IPS DF 19.7 (cell line): ENCODE measurements around the gene DLG5.
A peak's percentile ranks its signal among the peaks of the same experiment; 100 is the strongest.

Experiments used
- DNase-seq: peaks from one replicate; pipeline ENCODE4 v3.0.0-alpha.2; 2013; ENCODE audit warnings: low read depth, low spot score

The DLG5 gene

DNA sequence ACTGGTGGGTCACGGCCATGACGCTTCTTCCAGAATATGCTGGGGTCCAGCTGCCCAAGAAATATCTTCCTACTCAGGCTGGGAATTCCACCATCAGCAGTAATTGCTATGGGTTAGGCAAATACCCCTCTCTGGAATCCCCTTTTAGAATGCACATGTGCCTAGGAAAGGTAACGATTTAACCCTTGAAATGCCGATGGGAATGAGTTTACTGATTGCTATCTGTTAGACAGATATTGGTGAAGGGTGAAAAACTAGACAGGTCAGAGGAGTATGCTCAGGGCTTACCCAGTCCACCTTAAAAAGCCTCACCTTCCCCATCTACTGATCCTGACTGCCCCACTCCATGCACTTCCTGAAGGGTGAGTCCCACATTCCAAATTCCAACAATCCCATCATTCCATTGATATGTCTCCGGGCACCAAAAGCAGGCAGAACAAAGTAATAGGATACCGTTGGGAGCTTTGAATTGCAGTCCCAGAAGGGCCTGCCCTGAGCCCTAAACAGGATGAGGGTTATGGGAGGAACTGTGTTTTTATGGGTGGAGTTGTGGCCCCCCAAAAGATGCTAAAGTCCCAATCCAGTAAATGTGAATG is 59.3 kb downstream of the DLG5 start:
- DNase-seq, result no peak

DNA sequence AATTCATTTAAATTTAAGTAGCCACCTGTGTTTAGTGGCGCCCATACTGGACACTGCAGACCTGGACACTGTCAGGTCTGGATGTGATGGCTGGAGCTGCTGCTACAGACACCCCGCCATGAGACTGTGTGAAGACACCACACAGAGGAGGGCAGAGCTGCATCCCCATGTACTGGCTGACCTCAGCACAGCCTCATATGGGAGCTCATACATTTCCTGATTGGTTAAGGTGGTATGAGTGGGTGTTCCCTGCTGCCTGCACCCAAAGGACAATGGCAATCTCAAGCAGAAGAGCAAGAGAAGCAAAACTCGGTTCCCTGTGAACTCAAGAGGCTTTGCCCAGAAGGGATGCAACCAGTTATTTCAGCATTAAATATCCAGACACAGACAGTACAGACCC is 60.0 kb downstream of the DLG5 start:
- DNase-seq, result no peak

DNA sequence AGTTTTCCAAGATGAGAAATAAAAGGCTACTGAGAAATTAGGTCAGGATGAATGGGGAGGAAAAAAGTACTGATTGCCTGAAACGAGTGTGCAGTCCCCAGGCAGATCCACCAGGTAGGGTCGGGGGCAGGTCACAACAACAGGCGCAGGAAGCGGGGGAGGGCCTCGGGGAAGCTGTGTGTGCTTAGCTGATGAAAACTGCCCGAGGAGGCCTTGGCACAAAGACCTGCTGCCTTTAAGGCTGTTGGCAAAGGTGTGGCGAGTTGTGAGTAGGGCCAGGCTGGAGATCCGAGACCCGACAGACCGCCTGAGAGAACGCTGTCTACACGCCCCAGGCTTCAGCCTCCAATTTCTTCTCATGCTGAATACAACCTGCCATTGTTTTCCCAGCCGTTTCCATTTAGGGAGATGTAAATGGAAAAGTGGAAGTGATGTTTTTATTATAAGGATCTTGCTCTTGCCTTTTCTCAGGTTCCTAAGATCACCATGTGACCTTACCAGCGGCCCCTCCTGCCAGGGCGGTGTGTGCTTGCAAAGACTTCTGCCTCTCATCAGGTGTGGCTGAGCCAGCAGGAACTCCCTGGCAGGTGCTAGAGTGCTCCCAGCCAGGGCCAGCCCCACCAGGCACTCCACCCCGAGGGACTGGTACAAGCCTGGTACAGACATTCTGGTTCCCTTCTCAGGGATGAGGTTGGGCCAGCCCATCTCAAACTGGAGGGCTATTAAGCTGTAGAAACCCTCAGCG is 60.8 kb downstream of the DLG5 start:
- DNase-seq, result no peak

DNA sequence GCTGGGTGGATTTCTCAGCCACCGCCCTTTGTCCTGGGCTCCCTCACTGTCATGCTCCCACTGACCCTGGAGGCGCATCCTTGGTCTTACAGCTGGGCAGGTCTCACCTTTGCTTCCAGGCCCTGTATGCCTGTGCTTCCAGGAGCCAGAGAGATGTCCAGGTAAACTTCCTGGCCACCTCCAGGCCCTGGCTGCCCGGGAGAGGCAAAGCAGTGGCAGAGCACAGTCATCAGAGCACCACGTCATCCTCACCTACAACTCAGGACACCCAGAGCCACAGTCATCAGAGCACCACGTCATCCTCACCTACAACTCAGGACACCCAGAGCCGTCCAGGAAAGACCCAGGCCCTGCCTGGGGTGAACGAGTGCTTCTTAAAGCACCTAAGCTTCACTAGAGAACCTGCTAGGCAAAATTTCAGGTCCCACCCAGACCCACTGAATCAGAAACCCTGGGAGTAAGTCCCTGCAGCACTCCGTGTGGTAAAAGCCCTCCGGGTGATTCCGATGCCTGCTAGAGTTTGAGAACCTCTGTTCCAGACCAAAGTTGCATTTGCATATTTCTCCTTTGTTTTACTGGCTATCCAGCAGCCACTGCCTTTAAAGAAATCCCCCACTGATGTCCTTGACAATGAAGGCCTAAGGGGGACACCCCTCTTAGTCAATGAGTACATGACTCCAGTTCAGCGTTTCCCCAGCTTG is 62.3 kb downstream of the DLG5 start:
- no peak for DNase-seq

DNA sequence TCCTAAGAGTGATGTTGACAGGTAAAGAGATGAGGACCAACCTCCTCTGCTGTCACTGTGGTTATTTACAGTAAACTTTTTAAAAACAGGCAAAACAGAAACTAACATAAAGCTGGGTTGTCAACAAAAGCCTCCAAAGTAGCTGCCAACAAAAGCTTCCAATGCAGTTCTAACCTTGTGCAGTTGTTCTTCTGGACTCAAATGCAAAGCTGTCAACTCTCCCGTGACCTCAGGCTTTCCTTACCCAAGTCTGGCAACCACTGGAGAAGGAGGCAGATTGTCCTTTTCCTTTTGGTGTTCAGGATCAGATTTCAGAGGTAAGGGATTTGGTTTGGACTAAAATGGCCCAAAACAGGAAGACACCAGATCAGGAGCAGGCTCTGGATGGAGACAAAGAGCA is 63.1 kb downstream of the DLG5 start:
- DNase-seq, result no peak

DNA sequence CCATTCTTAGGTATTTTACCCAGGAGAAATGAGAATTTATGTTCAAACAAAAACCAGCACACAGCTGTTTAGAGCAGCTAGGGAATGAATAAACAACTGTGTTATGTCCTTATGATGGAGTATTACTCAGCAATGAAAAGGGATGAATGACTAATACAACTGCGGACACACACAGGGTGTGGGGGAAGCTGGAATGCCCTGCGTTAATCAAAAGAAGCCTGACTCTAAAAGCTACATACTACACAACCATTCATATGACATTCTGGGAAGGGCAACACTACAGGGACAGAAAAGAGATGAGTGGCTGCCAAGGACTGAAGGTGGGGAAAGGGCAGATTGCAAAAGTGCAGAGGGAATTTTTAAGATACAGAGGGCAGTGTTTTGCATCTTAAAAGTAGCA is 64.0 kb downstream of the DLG5 start:
- no peak for DNase-seq

DNA sequence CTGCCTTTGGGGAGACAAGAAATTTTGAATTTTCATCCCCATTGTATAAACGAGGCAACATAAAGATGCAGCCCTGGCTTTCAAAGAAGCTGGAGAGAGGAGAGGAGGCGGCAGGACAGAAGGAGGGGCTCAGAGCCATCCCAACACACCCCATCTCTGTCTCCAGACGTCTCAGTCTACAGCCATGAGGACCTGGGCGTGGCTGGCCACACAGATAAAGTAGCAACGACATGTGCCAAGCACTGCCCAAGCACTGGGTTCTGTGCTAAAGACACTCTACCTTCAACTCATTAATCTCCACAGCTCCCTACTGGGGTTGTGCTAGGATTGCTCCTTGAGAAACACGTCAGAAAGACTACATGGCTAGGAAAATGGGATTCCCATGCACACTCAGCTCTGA is 65.2 kb downstream of the DLG5 start:
- DNase-seq, result no peak

DNA sequence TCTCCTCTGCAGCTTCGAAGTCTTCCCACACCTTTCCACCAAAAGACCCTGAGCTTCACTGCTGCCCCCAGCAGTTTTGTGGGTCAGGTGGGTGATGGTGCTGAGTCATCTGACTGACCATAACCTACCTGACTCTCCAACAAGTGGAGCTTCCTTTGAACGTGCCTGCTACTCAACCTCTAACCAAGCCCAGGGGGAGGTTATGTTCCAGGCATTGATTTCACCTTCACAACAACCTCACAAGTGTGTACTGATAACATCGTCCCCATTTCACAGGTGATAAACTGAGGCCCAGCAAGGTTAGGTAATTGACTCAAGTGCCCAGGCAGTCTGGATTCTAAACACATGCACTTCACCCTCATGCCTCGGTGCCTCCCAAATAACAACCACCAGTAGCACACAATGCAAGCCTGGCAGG is 66.7 kb downstream of the DLG5 start:
- no peak for DNase-seq

DNA sequence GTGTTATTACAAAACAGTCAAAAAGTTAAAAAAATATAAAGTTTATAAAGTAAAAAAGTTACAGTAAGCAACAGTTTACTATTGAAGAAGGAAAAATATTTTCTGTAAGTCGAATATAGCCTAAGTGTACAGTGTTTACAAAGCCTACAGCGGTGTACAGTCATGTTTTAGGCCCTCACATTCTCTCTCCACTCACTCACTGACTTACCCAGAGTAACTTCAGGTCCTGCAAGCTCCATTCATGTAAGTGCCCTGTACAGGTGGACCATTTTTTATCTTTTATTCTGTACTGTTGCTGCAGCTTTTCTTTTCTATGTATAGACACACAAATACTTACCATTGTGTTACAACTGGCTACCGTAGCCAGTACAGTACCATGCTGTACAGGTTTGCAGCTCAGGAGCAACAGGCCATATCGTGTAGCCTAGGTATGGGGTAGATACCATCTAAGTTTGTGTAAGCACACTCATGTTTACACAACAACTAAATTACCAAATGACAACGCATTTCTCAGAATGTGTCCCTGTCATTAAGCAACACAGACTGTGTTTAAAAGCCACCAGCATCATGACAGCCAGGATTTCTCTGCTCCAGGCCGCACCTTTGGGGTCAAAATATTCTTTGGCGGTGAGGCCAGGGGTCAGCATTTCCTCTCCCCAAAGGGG is 67.2 kb downstream of the DLG5 start:
- no peak for DNase-seq

DNA sequence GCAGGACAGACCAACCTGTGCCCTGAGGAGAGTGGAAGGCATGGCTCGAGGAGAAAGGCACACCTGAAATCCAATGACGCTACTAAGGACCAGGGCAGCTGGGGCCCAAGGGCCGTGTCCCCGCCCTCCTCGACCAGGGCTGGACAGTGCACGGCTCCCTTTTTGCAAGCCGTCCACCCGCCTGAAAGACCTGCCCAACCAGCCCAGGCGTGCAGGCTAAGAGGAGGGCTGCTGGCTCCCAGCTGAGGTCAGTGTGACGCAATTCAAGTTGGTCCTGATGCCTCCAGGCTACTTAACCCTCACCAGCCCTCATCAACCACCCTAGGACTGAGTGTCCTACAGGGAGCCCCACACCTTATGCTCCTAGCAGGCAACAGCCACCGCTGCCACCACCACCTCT is 69.3 kb downstream of the DLG5 start:
- DNase-seq, result no peak

DNA sequence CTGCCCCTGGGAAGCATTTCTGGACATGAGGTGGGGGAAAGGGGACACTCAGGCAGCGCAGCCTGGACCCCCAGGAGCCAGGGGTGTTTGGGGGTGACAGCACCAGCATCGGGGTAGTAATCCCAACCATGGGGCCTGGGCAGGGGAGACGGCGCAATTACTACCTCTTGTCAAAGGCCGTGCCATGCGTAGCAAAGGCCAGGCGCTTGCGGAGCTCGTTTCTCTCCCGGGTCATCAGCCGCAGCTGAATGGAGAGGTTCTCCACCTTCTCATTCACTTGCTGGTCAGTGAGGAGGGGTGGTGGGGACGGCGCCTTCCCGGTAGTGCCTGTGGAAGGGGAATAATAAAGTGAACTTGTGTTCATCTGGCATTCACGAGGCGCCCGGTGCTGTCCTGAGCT is 70.0 kb downstream of the DLG5 start:
- no peak for DNase-seq

DNA sequence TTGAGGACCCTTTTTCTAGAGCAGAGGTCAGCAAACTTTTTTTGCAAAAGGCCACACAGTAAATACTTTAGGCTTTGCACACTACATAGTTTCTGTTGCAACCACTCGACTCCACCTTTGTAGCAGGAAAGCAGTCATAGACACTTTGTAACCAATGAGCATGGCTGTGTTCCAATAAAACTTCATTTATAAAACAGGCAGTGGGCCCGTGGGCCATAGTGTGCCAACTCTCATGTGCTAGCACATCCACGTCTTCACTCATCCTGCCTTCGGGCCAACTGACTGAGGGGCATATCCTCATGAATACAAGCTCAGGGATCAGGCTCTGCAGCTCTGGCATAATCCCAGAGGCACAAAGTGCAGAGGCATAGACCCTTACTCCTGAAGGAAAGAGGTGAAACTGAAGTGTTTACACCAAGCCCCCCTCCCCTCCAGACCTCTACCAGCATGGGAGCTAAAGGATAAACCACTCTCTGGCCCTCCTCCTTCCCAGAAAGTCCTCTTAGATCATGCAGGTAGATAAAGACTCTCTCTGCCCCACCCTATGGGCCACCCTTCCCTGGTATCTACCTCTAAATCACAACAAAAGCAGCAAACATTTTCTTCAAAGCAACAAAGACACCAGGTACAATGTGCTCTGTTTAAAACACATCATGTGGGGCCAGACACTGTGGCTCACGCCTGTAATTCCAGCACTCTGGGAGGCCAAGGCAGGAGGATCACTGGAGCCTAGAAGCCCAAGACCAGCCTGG is 71.0 kb downstream of the DLG5 start:
- DNase-seq, result no peak

DNA sequence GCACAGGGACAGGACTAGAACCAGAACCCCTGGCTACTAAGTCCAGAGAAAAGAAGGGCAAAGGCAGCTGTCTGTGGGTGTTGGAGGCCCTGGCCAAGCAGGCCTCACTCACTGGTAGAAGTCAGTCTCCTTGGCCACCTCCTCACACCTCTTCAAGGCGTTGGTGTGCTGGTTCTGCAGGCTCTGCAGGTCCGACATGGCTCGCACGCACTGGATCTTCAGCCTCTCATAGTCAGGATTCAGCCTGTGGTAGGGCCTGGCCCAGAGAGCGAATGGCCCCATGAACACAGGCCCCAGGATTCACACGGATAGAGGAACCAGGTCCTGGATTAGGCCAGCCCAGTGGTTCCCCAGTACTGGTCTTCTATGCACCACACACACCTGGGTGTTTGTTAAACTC is 72.4 kb downstream of the DLG5 start:
- no peak for DNase-seq

DNA sequence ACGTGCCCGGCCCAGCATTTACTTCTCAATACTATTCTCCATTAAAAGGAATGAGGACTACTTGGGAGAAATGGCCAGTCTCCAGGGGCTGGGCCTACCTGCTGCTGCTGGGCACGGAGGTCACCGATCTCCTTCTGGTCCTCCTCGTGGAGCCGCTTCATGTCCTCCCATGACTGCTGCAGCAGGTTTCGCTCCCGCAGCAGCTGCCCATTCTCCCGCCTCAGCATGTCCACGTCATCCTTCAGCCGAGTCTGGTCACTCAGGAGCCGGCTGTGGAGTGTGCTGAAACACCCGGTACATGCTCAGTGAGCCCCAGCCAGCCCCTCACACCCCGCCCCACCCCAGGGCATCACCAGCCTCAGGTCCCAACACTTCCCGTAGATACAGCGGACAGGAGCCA is 73.3 kb downstream of the DLG5 start:
- DNase-seq, result no peak

DNA sequence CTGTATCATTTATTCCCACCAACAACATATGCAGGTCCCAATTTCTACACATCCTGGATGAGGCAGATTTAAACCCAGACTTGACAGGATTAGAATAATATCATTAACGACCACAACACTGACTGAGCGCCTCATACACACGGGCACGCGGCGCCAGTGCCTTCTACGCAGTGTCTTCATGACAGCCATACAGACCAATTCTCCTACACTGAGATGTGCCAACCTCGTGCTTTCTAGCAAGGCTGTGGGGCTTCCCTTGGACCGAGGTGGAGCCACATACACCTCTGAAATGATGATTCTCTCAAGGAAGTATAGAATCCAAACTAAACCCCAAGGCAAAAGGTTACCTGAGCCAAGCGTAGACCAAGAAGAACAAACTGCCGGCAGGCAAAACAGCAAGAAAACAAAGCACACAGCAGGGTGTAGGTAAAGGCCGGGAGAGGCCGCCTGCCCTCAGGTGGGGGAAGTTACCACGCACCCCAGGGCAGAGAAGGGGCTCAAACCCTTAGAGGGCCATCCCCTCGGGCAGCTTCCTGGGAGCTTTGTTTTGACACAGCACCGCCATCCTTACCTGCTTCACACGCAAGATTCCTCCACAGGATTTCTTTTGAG is 75.8 kb downstream of the DLG5 start:
- no peak for DNase-seq

DNA sequence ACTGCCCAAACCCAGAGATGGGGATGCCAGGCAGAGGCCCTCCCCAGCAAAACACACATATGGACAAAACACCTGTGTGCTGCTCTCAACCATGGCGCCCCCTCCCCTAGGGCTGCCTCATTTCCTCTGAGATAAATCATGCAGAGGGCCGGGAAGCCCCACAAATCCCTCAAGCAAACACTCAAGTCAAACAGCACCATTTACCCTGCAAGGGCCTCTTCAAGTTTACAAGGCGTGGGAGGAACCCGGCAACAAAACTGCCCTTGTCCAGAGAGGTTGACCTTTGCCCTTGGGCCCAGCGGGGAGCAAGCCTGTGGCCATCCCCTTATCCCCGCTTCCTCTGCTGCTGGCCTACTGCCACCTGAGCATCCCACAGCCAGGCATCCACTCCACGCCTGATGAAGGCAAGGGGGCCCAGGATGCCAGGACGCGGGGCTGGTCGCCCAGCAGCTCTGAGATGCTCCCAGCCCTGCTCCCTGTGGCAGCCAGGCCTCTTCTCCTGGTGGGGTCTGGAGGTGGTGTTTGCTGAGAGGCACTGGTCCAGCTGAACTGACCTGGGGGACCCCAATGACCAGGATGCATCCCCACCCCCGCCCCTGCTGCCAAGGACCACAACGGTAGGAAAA is 77.4 kb downstream of the DLG5 start:
- no peak for DNase-seq

DNA sequence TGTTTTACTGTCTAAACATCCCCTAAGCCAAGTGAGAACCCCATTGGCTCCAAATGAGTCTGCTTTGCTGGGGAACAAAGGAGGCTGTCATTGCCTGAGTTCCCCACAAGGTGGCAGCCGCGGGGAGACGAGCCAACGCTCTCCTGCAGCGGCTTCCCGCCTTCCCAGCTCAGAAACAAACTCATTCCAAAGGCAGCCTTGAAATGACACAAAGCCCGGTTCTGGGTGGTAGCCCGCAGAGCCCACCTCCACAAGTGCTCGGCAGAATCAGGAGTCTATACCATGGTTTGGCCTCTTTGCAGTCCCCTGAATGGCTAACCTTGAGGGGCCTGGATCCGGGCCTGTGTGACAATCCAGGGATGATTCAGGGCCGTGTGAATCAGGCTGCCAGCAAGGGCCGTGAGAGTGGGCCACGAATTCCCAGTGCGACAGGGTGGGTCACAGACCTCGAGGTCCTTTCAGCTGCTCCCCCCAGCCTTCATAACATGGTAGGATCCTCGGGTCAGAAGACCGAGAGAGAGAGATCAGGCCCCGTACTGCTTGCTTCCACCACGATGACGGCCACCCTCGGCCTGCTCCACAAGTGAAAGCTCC is 79.7 kb downstream of the DLG5 start:
- peak; percentile 57 for DNase-seq

DNA sequence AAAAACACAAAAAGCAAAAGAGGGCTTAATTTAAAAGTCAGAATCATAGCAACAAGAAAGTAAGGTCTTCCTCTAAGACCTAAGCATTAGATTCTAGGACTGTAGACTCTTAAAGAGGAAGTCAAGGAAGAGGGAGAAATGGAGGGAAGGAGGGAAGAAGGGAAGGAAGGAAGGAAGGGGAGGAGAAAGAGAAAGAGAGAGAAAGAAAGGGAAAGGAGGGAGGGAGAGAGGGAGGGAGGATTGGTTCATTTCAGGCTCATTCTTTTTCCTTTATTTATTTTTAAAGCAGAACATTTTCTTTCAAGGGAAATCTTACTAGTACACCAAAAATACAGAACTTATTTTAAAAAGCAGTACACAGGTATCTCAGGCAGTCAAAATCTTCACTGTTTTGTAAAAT is 81.1 kb downstream of the DLG5 start:
- no peak for DNase-seq

DNA sequence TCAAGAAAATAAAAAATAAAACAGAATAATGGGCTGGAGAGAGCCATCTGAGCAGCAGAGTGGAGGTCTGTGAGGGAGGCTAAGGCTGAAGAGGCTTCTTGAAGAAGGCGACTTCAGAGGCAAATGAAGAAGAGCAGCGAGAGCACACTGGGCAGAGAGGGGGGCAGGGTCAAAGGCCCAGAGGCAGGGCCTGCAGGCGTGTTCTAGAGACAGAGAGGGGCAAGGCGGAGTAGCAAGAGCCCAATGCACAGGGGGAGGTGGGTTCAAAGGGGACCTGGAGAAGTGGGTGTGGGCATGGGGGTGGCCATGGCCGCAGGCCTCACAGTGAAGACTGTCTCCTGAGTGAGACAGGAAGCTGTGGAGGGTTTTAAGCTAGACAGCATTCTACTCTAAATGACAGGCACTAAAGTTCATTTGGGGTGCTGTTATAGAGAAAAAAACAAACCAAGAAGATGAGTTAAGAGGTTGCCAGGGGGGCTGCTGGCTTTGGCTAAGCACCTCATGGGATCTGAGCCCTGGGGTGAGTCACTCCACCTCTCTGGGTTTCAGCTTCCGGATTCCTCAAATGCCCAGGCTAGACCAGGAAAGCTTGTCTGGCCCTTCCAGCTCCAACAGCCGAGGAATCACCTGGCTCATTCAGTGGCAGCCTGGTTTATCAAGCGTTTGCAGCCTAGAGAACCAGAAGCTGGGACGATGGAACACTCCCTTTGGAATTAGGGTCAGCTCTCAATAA is 81.7 kb downstream of the DLG5 start:
- no peak for DNase-seq

DNA sequence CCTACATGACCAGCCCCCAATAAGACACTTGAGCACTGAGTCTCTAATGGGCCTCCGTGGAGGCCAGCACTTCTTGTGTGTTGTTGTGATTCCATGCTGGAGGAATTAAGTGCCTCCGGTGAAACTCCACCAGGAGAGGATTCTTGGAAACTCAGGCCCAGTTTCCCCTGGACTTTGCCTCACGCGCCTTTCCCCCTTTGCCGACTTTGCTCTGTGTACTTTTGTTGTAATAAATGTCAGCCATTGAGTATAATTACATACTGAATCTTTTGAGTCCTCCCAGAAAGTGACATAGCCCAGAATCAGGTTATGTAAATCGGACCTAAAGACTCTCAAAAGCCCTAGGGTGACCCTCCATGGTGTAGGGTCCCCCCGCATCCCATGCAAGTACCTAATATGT is 82.4 kb downstream of the DLG5 start:
- DNase-seq, result no peak
